Omental fat pad (tissue), 4 donors: Measurements from ENCODE around the gene B9D1. TPM values are rescaled to one million over a fixed set of nuclear protein-coding genes. Genes with fewer than 3 reads are reported as not detected.
A peak's percentile ranks its signal among the peaks of the same experiment; 100 is the strongest.

ENCODE experiments used
- ATAC-seq: fragments of 150-250 bp; one replicate; pipeline ENCODE4 v1.9.1; 2016; ENCODE audit warnings: mild to moderate bottlenecking, moderate library complexity; ENCODE audit not compliant: low FRiP score
- DNase-seq: peaks from one replicate; pipeline ENCODE4 v3.0.0-alpha.2; 2019; ENCODE audit warnings: low spot score
- small RNA-seq: library from RNA; depleted of rRNA; stranded (forward); fragments of <200 nt; gene quantifications from one replicate; pipeline ENCODE3, GENCODE V24; 2016
- total RNA-seq, 4 donors: library from RNA; depleted of rRNA; stranded (reverse); fragments of >200 nt; gene quantifications; one replicate each; pipeline ENCODE4 v1.1.0, GENCODE V29; 2016
- TF ChIP-seq, protein P1 (sequence below), 3 donors: fragments of 450-650 bp; IDR thresholded peaks; one replicate each; pipeline ENCODE4 v1.5.1; 2016 to 2017; ENCODE audit warnings: antibody characterized with exemption in 3 of 3, mild to moderate bottlenecking in 3 of 3, moderate library complexity in 2 of 3

Gene B9D1
- total RNA-seq, 4 donors from 2014 or later = 8.0 to 27.4 (median 18.3) TPM

DNA sequence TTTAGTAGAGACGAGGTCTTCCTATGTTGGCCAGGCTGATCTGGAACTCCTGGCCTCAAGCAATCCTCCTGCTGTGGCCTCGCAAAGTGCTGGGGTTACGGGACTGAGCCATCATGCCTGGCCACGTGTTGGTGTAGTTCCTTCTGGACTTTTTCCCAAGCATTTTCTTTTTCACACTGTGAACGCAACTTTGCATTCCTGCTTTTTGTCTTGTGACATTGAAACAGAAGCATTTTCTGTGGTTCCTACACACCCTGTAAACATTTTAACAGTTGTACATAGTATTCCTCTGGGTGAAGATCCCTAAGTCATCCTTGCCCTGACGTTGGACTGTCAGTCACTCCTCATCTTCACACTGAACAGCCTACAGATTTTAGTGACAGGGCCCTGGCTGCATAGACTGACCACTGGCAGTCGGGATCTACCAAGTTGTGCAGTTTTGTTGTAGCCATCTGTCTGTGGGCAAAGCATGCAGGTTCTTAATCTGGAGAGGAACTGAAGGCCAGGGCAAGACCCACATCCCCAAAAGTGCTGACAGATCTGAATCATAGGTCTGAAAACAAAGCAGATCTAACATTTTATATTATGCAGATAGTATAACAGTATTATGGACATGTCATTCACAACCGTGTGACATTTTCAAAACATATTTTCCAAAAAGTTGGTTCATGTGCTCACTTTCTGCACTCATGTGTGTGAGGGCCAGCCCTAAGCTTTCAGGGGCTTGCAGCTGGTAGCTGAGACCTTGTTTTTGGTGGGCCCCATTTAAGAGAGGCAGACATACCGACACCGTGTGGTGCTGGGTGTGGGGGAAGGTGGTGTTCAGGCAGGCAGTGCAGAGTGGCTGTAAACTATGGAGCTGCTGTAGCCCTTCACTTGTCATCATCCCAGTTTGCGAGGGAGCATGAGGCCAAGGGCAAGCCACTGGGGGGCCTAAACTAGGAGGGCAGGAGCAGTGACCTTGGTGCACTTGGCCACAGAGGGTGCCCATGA lies 65.4 kb downstream of the B9D1 start:
- DNase-seq (no peak), ATAC-seq (no peak)
- TF ChIP-seq, protein P1, sequence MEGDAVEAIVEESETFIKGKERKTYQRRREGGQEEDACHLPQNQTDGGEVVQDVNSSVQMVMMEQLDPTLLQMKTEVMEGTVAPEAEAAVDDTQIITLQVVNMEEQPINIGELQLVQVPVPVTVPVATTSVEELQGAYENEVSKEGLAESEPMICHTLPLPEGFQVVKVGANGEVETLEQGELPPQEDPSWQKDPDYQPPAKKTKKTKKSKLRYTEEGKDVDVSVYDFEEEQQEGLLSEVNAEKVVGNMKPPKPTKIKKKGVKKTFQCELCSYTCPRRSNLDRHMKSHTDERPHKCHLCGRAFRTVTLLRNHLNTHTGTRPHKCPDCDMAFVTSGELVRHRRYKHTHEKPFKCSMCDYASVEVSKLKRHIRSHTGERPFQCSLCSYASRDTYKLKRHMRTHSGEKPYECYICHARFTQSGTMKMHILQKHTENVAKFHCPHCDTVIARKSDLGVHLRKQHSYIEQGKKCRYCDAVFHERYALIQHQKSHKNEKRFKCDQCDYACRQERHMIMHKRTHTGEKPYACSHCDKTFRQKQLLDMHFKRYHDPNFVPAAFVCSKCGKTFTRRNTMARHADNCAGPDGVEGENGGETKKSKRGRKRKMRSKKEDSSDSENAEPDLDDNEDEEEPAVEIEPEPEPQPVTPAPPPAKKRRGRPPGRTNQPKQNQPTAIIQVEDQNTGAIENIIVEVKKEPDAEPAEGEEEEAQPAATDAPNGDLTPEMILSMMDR (IDR thresholded peaks at IDR 0.05) = no peak

DNA sequence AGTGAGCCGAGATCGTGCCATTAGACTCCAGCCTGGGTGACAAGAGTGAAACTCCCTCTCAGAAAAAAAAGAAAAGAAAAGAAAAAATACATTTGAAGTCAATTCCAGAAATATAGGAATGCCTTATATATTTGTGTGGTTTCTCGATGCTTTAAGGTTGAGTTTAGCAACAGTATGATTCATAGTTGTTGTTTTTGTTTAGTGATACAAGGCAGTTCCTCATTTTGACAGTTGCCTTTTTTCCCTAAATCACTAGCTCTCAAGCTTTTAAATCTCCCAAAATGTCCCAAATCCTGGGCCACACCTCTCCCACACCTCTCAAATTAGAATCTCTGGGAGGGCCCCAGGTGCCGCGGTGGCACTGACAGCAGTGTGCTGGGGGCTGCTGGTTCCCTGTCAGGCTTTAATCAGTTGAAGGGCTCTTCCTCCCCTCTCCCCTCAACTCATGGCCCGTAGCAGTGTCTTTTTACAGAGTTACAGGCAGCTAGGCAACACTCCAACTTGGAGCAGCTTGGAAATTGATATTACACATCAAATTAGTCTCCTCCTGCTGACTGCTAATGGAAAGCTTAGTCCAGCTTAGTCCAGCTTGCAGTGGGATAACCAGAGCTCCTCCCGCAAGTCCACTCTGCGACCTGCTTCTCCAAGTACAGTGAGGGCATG lies 66.9 kb downstream of the B9D1 start:
- DNase-seq = no peak
- TF ChIP-seq, protein P1 (IDR thresholded peaks at IDR 0.05) = no peak
- peak; percentile 16 for ATAC-seq

DNA sequence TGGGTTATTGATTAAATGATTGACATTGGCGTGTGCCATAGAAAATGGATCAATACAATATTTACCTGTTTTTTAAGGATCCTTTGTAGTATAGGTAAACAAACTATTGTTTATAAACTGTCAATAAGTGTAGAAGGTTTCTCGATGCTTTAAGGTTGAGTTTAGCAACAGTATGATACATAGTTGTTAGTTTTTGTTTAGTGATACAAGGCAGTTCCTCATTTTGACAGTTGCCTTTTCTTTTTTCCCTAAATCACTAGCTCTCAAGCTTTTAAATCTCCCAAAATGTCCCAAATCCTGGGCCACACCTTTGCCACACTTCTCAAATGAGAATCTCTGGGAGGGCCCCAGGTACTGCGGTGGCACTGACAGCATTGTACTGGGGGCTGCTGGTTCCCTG lies 68.1 kb downstream of the B9D1 start:
- DNase-seq = no peak
- TF ChIP-seq, protein P1 (IDR thresholded peaks at IDR 0.05) = no peak

More for the DNA sequence above, 68.1 kb downstream of the B9D1 start:
- ATAC-seq = no peak

Small RNAs within 50 kb of the gene (small RNA-seq; reads per million reads assigned to genes)
- gene MIR1180 = 7.2 reads per million, percentile 84 among the genes with 10 or more reads in this experiment

Other genes starting within 250 kb of the B9D1 start
- gene GRAPL, start 235.1 kb downstream of the B9D1 start, total RNA-seq = 1 to 10 TPM; 1.1 to 4.1 (median 2.8) TPM
- gene EPN2, start 125.4 kb downstream of the B9D1 start, total RNA-seq = 10 to 100 TPM; 26.0 to 45.9 (median 34.6) TPM
- gene MAPK7, start 15.8 kb upstream of the B9D1 start, total RNA-seq = 10 to 100 TPM; 12.9 to 25.2 (median 21.9) TPM
- gene MFAP4, start 24.5 kb upstream of the B9D1 start, total RNA-seq = 100 to 1,000 TPM in 2 of 4 donors, 10 to 100 TPM in 2; 79.0 to 170 (median 111) TPM
- 1 to 10 TPM in 3 of 4 donors, under 1 TPM in 1; 0.44 to 3.0 (median 1.7) TPM for gene RNF112, start 48.5 kb upstream of the B9D1 start, total RNA-seq
- 1 to 10 TPM in 3 of 4 donors, under 1 TPM in 1; 0.95 to 6.2 (median 5.6) TPM for gene SLC47A1, start 171.1 kb upstream of the B9D1 start, total RNA-seq